ENCODE data around the gene ZNF230.

The ZNF230 gene

DNA sequence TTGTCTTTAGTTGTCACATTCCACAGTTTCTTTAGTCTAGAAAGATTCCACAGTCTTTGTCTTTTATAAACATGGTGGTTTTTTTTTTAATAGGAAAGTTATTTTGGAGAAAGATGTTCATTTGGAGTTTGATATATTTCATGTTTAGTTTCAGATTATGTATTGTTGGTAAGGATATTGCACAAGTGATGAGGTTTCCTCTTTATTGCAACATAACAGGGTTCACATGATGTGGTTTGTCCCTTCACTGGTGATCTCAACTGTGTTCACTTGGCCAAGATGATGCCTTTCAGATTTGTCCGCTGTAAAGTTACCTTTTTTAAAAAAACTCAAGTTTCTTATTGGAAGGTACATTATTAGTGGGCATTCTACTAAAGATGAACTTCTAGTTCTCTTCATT is 3.2 kb downstream of the ZNF230 start:
- no peak overlapping the region for H3K4me3 ChIP-seq (ENCODE audit: low read depth, low read length)
- no peak for DNase-seq (ENCODE audit: low read depth)
- in situ Hi-C loops (cut with HindIII; ENCODE audit: low sequenced_read_pairs): no loop called here
- TF ChIP-seq, protein P1, sequence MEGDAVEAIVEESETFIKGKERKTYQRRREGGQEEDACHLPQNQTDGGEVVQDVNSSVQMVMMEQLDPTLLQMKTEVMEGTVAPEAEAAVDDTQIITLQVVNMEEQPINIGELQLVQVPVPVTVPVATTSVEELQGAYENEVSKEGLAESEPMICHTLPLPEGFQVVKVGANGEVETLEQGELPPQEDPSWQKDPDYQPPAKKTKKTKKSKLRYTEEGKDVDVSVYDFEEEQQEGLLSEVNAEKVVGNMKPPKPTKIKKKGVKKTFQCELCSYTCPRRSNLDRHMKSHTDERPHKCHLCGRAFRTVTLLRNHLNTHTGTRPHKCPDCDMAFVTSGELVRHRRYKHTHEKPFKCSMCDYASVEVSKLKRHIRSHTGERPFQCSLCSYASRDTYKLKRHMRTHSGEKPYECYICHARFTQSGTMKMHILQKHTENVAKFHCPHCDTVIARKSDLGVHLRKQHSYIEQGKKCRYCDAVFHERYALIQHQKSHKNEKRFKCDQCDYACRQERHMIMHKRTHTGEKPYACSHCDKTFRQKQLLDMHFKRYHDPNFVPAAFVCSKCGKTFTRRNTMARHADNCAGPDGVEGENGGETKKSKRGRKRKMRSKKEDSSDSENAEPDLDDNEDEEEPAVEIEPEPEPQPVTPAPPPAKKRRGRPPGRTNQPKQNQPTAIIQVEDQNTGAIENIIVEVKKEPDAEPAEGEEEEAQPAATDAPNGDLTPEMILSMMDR (IDR thresholded peaks at IDR 0.05; ENCODE audit: low read depth, low read length, missing control alignments): no peak

DNA sequence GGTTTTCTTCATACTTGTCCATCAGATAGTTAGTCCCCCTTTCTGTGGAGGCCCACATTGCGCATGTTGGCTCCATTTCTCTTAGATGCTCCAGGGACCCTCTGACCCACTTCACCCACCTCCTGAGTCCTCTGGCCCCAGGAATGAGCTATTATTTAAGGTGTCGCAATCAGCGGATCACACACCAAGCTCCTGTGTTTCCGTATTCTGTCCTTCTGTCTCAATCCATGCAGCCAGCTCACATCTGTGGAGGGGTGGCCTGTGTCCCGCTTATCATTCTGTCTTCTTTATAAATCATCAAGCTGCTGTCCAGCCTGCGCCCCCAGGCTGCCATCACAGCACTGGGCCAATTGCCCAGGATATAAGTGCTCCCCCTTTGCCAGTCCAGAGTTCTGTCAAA is 4.7 kb downstream of the ZNF230 start:
- no peak overlapping the region for H3K4me3 ChIP-seq (ENCODE audit: low read depth, low read length)
- no peak for DNase-seq (ENCODE audit: low read depth)
- TF ChIP-seq, protein P1 (IDR thresholded peaks at IDR 0.05; ENCODE audit: low read depth, low read length, missing control alignments): no peak
- in situ Hi-C loops (cut with HindIII; ENCODE audit: low sequenced_read_pairs): no loop called here

DNA sequence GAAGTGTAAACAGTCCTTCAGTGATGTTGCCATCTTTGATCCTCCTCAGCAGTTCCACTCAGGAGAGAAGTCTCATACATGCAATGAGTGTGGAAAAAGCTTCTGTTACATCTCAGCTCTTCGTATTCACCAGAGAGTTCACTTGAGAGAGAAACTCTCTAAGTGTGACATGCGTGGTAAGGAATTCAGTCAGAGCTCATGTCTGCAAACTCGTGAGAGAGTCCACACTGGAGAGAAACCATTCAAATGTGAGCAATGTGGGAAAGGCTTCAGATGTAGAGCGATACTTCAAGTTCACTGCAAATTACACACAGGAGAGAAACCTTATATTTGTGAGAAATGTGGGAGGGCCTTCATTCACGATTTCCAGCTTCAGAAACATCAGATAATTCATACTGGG is 7.7 kb downstream of the ZNF230 start:
- TF ChIP-seq, protein P1 (IDR thresholded peaks at IDR 0.05; ENCODE audit: low read depth, low read length, missing control alignments): no peak
- H3K4me3 ChIP-seq (ENCODE audit: low read depth, low read length): no peak overlapping the region
- no peak for DNase-seq (ENCODE audit: low read depth)
- in situ Hi-C loops (cut with HindIII; ENCODE audit: low sequenced_read_pairs): no loop called here

DNA sequence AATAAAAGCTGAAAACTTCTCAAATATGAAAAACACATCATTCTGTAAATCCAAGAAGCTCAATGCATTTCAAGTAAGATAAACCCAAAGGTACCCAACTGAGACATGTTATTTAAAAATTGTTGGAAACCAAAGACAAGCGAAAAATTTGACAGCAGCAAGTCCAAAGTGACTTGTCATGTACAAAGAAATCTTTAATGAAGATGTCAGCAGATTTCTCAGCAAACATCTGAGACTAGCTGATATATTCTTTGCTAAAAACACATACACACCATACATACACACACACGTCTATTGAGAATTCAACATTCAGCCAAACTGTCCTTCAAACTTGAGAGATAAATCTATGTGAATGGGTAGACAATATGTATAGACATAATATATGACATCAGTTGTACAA is 16.7 kb downstream of the ZNF230 start:
- no peak for DNase-seq (ENCODE audit: low read depth)
- H3K4me3 ChIP-seq (ENCODE audit: low read depth, low read length): no peak overlapping the region
- TF ChIP-seq, protein P1 (IDR thresholded peaks at IDR 0.05; ENCODE audit: low read depth, low read length, missing control alignments): no peak
- in situ Hi-C loops (cut with HindIII; ENCODE audit: low sequenced_read_pairs): no loop called here

DNA sequence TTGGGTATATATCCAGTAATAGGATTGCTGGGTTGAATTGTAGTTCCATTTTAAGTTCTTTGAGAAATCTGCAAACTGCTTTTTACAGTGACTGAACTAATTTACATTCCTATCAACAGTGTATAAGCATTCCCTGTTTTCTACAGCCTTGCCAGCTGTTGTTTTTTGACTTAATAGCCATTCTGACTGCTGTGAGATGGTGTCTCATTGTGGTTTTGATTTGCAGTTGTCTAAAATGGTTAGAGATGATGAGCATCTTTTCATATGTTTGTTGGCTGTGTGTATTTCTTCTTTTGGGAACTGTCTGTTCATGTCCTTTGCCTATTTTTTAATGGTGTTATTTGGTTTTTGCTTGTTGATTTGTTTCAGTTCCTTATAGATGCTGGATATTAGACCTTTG is 18.5 kb downstream of the ZNF230 start:
- in situ Hi-C loops (cut with HindIII; ENCODE audit: low sequenced_read_pairs): no loop called here
- DNase-seq (ENCODE audit: low read depth): no peak
- TF ChIP-seq, protein P1 (IDR thresholded peaks at IDR 0.05; ENCODE audit: low read depth, low read length, missing control alignments): no peak
- no peak overlapping the region for H3K4me3 ChIP-seq (ENCODE audit: low read depth, low read length)

DNA sequence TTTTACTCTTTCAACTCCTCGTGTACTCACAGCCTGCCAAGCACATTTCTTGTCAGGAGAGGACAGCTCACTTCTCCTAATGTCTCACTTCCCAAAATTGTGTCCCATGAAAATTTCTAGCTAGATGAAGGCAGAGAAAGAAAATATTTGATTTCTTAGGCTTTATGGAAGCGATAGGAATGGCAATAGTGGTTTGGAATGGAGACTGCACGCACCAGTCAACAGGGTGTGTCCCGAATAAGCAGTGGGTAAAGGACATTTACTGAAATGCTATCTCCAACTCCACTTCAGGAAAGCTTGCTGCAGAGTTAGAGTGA is 22.1 kb downstream of the ZNF230 start:
- peak overlapping the region; percentile 89 for H3K4me3 ChIP-seq (ENCODE audit: low read depth, low read length)
- TF ChIP-seq, protein P1 (IDR thresholded peaks at IDR 0.05; ENCODE audit: low read depth, low read length, missing control alignments): no peak
- in situ Hi-C loops (cut with HindIII; ENCODE audit: low sequenced_read_pairs): no loop called here
- no peak for DNase-seq (ENCODE audit: low read depth)

All from astrocyte of the cerebellum (primary cell).